Ammon's horn (tissue), 1 donor: ENCODE results near the gene RALBP1.

Source experiments
- DNase-seq: peaks from one replicate; pipeline ENCODE4 v3.0.0-alpha.2; 2016; ENCODE audit warnings: low spot score

RALBP1 gene

GRCh38 chr18:9547782-9548181, 72.5 kb downstream of the RALBP1 start:
- DNase-seq: no peak

- DNase-seq: no peak
These were observed 74.1 kb downstream of the RALBP1 start for GRCh38 chr18:9549405-9549804.

GRCh38 chr18:9550429-9550828, 75.1 kb downstream of the RALBP1 start:
- DNase-seq: no peak

- no peak for DNase-seq
These were observed 76.9 kb downstream of the RALBP1 start for GRCh38 chr18:9552191-9552590.

GRCh38 chr18:9552616-9553015, 77.3 kb downstream of the RALBP1 start:
- no peak for DNase-seq

- DNase-seq: no peak
These were observed 82.1 kb downstream of the RALBP1 start for GRCh38 chr18:9557250-9557943.

GRCh38 chr18:9558387-9559064, 83.2 kb downstream of the RALBP1 start:
- no peak for DNase-seq

GRCh38 chr18:9559253-9559652, 83.9 kb downstream of the RALBP1 start:
- DNase-seq: no peak

- no peak for DNase-seq
These were observed 86.4 kb downstream of the RALBP1 start for GRCh38 chr18:9561759-9562158.

GRCh38 chr18:9562584-9562983, 87.3 kb downstream of the RALBP1 start:
- DNase-seq: no peak

GRCh38 chr18:9563331-9563730, 88.0 kb downstream of the RALBP1 start:
- DNase-seq: no peak

GRCh38 chr18:9565407-9565806, 90.1 kb downstream of the RALBP1 start:
- no peak for DNase-seq

- no peak for DNase-seq
These were observed 92.9 kb downstream of the RALBP1 start for GRCh38 chr18:9568186-9568585.

GRCh38 chr18:9569178-9569577, 93.9 kb downstream of the RALBP1 start:
- DNase-seq: no peak

GRCh38 chr18:9570255-9570654, 94.9 kb downstream of the RALBP1 start:
- DNase-seq: no peak

- no peak for DNase-seq
These were observed 96.2 kb downstream of the RALBP1 start for GRCh38 chr18:9571546-9571945.

GRCh38 chr18:9574473-9575115, 99.3 kb downstream of the RALBP1 start:
- DNase-seq: no peak

- peak; percentile 93 for DNase-seq
These were observed 100.2 kb downstream of the RALBP1 start for GRCh38 chr18:9575558-9575957.

- no peak for DNase-seq
These were observed 102.0 kb downstream of the RALBP1 start for GRCh38 chr18:9577361-9577760.

- DNase-seq: no peak
These were observed 103.0 kb downstream of the RALBP1 start for GRCh38 chr18:9578306-9578705.

GRCh38 chr18:9581667-9582066, 106.4 kb downstream of the RALBP1 start:
- no peak for DNase-seq

GRCh38 chr18:9586814-9587213, 111.5 kb downstream of the RALBP1 start:
- DNase-seq: no peak
